Neural cell (in vitro differentiated cells): Measurements from ENCODE around the gene OR2A7. TPM values are rescaled to one million over a fixed set of nuclear protein-coding genes. Genes with fewer than 3 reads are reported as not detected.
"Not testable (repeated sequence)": the region's sequence is repeated elsewhere in the genome, so short reads cannot be mapped to it uniquely, and the experiment has no call there.

Experiments used
- H2AFZ ChIP-seq: fragments of 200-600, 300-800 bp; sonication (generic), shearing (Covaris generic); 2 replicates; pipeline ENCODE4 v1.6.0; 2014; ENCODE audit warnings: low read depth, mild to moderate bottlenecking, antibody characterized with exemption, low read length, moderate library complexity
- H3F3A ChIP-seq: fragments of 200-600 bp; shearing (Covaris generic); 2 replicates; pipeline ENCODE4 v1.6.1; 2016; ENCODE audit warnings: mild to moderate bottlenecking, moderate library complexity, mixed read lengths, antibody characterized with exemption, low read length; ENCODE audit not compliant: insufficient read depth, poor library complexity, severe bottlenecking
- H3K27ac ChIP-seq: fragments of 200-600, 300-800 bp; sonication (generic), shearing (Covaris generic); 2 replicates; pipeline ENCODE4 v1.5.1; 2014; ENCODE audit warnings: mild to moderate bottlenecking, low read length, moderate library complexity
- H3K27me3 ChIP-seq: fragments of 300-800, 200-600 bp; sonication (generic), shearing (Covaris generic); 2 replicates; pipeline ENCODE4 v1.6.0; 2014; ENCODE audit warnings: mild to moderate bottlenecking, low read depth, low read length, moderate library complexity; ENCODE audit not compliant: insufficient read depth
- H3K36me3 ChIP-seq: fragments of 300-800, 200-600 bp; sonication (generic), shearing (Covaris generic); 2 replicates; pipeline ENCODE4 v1.5.1; 2014; ENCODE audit warnings: mild to moderate bottlenecking, antibody characterized with exemption, low read length, moderate library complexity; ENCODE audit not compliant: insufficient read depth
- H3K4me2 ChIP-seq: fragments of 300-800, 200-600 bp; sonication (generic), shearing (Covaris generic); 2 replicates; pipeline ENCODE4 v1.6.0; 2014; ENCODE audit warnings: mild to moderate bottlenecking, low read length
- H3K4me3 ChIP-seq: fragments of 300-800, 200-600 bp; sonication (generic), shearing (Covaris generic); 2 replicates; pipeline ENCODE4 v1.5.1; 2014; ENCODE audit warnings: mild to moderate bottlenecking, low read length, moderate library complexity
- H3K79me2 ChIP-seq: fragments of 200-600 bp; shearing (Covaris generic); replicated peaks from 2 replicates; pipeline ENCODE4 v1.6.0; 2014; ENCODE audit warnings: mild to moderate bottlenecking, low read length, moderate library complexity; ENCODE audit not compliant: insufficient read depth
- H3K9ac ChIP-seq: fragments of 300-800, 200-600 bp; sonication (generic), shearing (Covaris generic); 2 replicates; pipeline ENCODE4 v1.6.1; 2016; ENCODE audit warnings: mild to moderate bottlenecking, low read length, mixed read lengths
- H3K9me2 ChIP-seq: fragments of 200-600 bp; shearing (Covaris generic); 2 replicates; pipeline ENCODE4 v1.6.1; 2016; ENCODE audit warnings: mild to moderate bottlenecking, low read length, mixed read lengths; ENCODE audit not compliant: insufficient read depth
- H3K9me3 ChIP-seq: fragments of 200-600, 300-800 bp; sonication (generic), shearing (Covaris generic); 2 replicates; pipeline ENCODE4 v1.6.1; 2016; ENCODE audit warnings: mild to moderate bottlenecking, mixed run types, low read length, moderate library complexity, mixed read lengths
- H4K20me1 ChIP-seq: fragments of 200-600 bp; shearing (Covaris generic); 2 replicates; pipeline ENCODE4 v1.6.1; 2016; ENCODE audit warnings: mild to moderate bottlenecking, mixed run types; ENCODE audit not compliant: insufficient read depth
- EP300 ChIP-seq: fragments of 450-650 bp; conservative IDR thresholded peaks from 2 replicates; pipeline ENCODE4 v1.6.1; 2014; ENCODE audit warnings: antibody characterized with exemption, mild to moderate bottlenecking, moderate library complexity; ENCODE audit not compliant: poor library complexity, severe bottlenecking
- EZH2 ChIP-seq: fragments of 200-600, 300-800 bp; shearing (Covaris generic), sonication (generic); IDR thresholded peaks from 2 replicates; pipeline ENCODE4 v1.6.1; 2014; ENCODE audit warnings: antibody characterized with exemption, low read length, borderline replicate concordance, mild to moderate bottlenecking; ENCODE audit not compliant: insufficient read depth, poor library complexity, severe bottlenecking
- MXI1 ChIP-seq: fragments of 450-650 bp; conservative IDR thresholded peaks from 2 replicates; pipeline ENCODE4 v1.6.1; 2014; ENCODE audit warnings: antibody characterized with exemption, mild to moderate bottlenecking; ENCODE audit not compliant: poor library complexity, severe bottlenecking
- POLR2AphosphoS5 ChIP-seq: IDR thresholded peaks from 2 replicates; pipeline ENCODE4 v1.6.1; 2012
- SMC3 ChIP-seq: fragments of 450-650 bp; conservative IDR thresholded peaks from 2 replicates; pipeline ENCODE4 v1.6.1; 2014; ENCODE audit warnings: antibody characterized with exemption, mild to moderate bottlenecking, moderate library complexity; ENCODE audit not compliant: poor library complexity
- polyA plus RNA-seq: library from polyadenylated mRNA; depleted of rRNA; stranded (reverse); fragments of >200 nt; gene quantifications from 2 replicates; pipeline ENCODE4 v1.2.3, GENCODE V29; 2014
- TF ChIP-seq, protein P1 (sequence below): fragments of 450-650 bp; IDR thresholded peaks from 2 replicates; pipeline ENCODE4 v1.5.1; 2014; ENCODE audit warnings: antibody characterized with exemption, mild to moderate bottlenecking, moderate library complexity; ENCODE audit not compliant: poor library complexity, severe bottlenecking
- TF ChIP-seq, protein P2 (sequence below): IDR thresholded peaks from 2 replicates; pipeline ENCODE4 v1.6.1; 2012; ENCODE audit warnings: borderline replicate concordance

Gene OR2A7
- polyA plus RNA-seq, 1 donor from 2014 or later: not detected

DNA sequence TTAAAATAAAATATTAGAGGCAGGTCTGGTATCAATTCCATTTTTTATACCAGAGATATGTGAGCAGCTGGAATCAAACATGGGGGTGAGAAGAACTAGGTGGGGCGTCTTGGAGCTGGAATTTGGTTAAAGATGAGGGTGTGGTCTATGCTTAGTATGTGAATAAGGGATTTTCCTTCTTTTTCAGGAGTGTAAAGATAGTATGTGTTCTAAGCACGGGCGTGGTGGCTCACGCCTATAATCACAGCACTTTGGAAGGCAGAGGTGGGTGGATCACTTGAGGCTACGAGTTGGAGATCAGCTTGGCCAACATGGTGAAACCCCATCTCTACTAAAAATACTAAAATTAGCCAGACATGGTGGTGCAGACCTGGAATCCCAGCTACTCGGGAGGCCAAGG is 10.7 kb upstream of the OR2A7 start:
- H3F3A ChIP-seq, H3K9me3 ChIP-seq, H4K20me1 ChIP-seq, H3K36me3 ChIP-seq, H3K9ac ChIP-seq, H3K27me3 ChIP-seq, H3K4me3 ChIP-seq, H3K4me2 ChIP-seq, H3K27ac ChIP-seq, H3K9me2 ChIP-seq, H2AFZ ChIP-seq, H3K79me2 ChIP-seq: not testable (repeated sequence)

DNA sequence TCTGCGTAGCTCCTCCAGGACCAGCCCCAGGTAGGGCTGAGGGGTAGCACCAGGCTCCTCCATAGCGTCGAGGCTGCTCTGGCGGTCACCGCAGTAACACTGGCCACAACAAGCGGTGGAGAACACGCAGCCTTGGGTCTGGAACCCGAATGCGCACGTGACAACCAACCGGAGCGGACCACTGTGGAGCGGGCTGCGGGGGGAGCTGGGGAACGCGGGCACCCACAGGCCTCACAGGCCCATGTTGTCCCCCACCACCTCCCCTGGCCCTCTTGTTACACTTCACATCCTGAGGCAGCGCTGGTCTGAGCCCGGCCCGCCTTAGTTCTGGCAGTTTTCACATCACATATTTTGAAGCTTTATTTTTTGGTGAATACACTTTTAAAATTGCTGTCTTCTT is 4.6 kb upstream of the OR2A7 start, which contains the start of gene CTAGE8:
TSS of gene CTAGE8 (minus strand) at position 101 of the 400 bp plus-strand sequence. CDS start at position 63, 38 bp downstream.
- not testable (repeated sequence) for H3K4me2 ChIP-seq, H3K9ac ChIP-seq, H4K20me1 ChIP-seq

GRCh38 chr7:144262128-144262527 is 2.5 kb downstream of the OR2A7 start:
- not testable (repeated sequence) for H3K27ac ChIP-seq, H3K4me2 ChIP-seq, H4K20me1 ChIP-seq, H3K36me3 ChIP-seq, H3K9me2 ChIP-seq, H3K4me3 ChIP-seq, H3K79me2 ChIP-seq, H2AFZ ChIP-seq, H3F3A ChIP-seq, H3K9ac ChIP-seq, H3K9me3 ChIP-seq, H3K27me3 ChIP-seq

More for the DNA sequence above, 4.6 kb upstream of the OR2A7 start, which contains the start of gene CTAGE8:
- not testable (repeated sequence) for H3K9me2 ChIP-seq, H3K27ac ChIP-seq, H3K79me2 ChIP-seq, H2AFZ ChIP-seq, H3K4me3 ChIP-seq, H3K27me3 ChIP-seq, H3K36me3 ChIP-seq, H3K9me3 ChIP-seq, H3F3A ChIP-seq

- not testable (repeated sequence) for H4K20me1 ChIP-seq, H3K4me3 ChIP-seq, H3F3A ChIP-seq, H3K36me3 ChIP-seq, H2AFZ ChIP-seq, H3K9me2 ChIP-seq, H3K9me3 ChIP-seq, H3K27me3 ChIP-seq, H3K79me2 ChIP-seq, H3K9ac ChIP-seq, H3K27ac ChIP-seq, H3K4me2 ChIP-seq
These were observed 5.5 kb downstream of the OR2A7 start for GRCh38 chr7:144259067-144259466.

DNA sequence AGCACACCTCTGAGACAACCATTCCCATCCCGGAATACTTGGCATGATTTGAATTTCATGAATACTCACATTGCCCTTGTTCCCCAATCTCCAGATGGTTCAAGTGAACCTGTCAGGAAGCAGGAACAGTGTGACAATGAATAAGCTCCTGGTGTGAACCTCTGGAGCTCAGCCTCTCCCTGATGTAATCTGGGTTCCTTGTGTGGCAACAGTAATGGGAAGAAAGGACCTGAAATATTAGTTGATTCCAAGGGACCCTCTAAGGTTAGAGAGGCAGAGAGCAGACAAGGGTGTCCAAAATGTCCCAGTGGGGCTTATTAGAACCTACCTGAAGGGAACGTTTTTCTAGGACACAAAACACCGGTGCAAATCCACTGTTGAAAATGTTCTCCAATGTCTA is 8.5 kb downstream of the OR2A7 start:
- no peaks in the 10 kb centered on the region for H3K79me2 ChIP-seq
- H3K27ac ChIP-seq: no peak overlapping the region
- no peak overlapping the region for H2AFZ ChIP-seq
- TF ChIP-seq, protein P1, sequence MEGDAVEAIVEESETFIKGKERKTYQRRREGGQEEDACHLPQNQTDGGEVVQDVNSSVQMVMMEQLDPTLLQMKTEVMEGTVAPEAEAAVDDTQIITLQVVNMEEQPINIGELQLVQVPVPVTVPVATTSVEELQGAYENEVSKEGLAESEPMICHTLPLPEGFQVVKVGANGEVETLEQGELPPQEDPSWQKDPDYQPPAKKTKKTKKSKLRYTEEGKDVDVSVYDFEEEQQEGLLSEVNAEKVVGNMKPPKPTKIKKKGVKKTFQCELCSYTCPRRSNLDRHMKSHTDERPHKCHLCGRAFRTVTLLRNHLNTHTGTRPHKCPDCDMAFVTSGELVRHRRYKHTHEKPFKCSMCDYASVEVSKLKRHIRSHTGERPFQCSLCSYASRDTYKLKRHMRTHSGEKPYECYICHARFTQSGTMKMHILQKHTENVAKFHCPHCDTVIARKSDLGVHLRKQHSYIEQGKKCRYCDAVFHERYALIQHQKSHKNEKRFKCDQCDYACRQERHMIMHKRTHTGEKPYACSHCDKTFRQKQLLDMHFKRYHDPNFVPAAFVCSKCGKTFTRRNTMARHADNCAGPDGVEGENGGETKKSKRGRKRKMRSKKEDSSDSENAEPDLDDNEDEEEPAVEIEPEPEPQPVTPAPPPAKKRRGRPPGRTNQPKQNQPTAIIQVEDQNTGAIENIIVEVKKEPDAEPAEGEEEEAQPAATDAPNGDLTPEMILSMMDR: no peak
- TF ChIP-seq, protein P2, sequence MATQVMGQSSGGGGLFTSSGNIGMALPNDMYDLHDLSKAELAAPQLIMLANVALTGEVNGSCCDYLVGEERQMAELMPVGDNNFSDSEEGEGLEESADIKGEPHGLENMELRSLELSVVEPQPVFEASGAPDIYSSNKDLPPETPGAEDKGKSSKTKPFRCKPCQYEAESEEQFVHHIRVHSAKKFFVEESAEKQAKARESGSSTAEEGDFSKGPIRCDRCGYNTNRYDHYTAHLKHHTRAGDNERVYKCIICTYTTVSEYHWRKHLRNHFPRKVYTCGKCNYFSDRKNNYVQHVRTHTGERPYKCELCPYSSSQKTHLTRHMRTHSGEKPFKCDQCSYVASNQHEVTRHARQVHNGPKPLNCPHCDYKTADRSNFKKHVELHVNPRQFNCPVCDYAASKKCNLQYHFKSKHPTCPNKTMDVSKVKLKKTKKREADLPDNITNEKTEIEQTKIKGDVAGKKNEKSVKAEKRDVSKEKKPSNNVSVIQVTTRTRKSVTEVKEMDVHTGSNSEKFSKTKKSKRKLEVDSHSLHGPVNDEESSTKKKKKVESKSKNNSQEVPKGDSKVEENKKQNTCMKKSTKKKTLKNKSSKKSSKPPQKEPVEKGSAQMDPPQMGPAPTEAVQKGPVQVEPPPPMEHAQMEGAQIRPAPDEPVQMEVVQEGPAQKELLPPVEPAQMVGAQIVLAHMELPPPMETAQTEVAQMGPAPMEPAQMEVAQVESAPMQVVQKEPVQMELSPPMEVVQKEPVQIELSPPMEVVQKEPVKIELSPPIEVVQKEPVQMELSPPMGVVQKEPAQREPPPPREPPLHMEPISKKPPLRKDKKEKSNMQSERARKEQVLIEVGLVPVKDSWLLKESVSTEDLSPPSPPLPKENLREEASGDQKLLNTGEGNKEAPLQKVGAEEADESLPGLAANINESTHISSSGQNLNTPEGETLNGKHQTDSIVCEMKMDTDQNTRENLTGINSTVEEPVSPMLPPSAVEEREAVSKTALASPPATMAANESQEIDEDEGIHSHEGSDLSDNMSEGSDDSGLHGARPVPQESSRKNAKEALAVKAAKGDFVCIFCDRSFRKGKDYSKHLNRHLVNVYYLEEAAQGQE: no peak
- TF ChIP-seq EP300 (no peak), SMC3 (no peak), EZH2 (no peak), POLR2AphosphoS5 (no peak), MXI1 (no peak)
- H3K4me2 ChIP-seq: no peak overlapping the region
- no peaks in the 10 kb centered on the region for H3K27me3 ChIP-seq
- no peaks in the 10 kb centered on the region for H4K20me1 ChIP-seq
- H3F3A ChIP-seq: no peaks in the 10 kb centered on the region
- H3K4me3 ChIP-seq: no peak overlapping the region
- H3K9ac ChIP-seq: no peak overlapping the region
- no peaks in the 10 kb centered on the region for H3K9me3 ChIP-seq
- H3K36me3 ChIP-seq: no peaks in the 10 kb centered on the region
- H3K9me2 ChIP-seq: no peaks in the 10 kb centered on the region
